HEK293 (cell line): ENCODE results near the gene ZNF45.

ENCODE experiments used
- CTCF ChIA-PET: fragments of 350-600 bp; formaldehyde crosslinking; extraction: SDS; loops from one replicate; lab custom pipeline; 2021; ENCODE audit warnings: antibody characterized with exemption; lab: Yijun Ruan, JAX
- POLR2A ChIA-PET: fragments of 300-600 bp; formaldehyde crosslinking; extraction: SDS; loops from one replicate; lab custom pipeline; 2020; ENCODE audit warnings: antibody characterized with exemption, inconsistent platforms; lab: Yijun Ruan, JAX
- H3K27ac ChIP-seq: fragments of 200-500 bp; sonication (Bioruptor generic); 2 replicates; pipeline ENCODE4 v1.5.1; 2014; ENCODE audit warnings: low read depth, low read length, control low read depth, inconsistent platforms; ENCODE audit errors: extremely low read depth
- H3K36me3 ChIP-seq, 2 experiments: fragments of 200-500 bp in 1 of 2; sonication (Bioruptor generic) in 1 of 2; 1 replicate in 1 of 2; 2 replicates in 1 of 2; pipeline ENCODE4 v1.5.1; 2014 to 2017; ENCODE audit warnings: inconsistent platforms in 2 of 2, low read length in 2 of 2; ENCODE audit not compliant: control insufficient read depth in 2 of 2, insufficient read depth in 1 of 2
- H3K4me1 ChIP-seq: fragments of 200-500 bp; sonication (Bioruptor generic); 2 replicates; pipeline ENCODE4 v1.5.1; 2014; ENCODE audit warnings: mild to moderate bottlenecking, low read length, inconsistent platforms; ENCODE audit not compliant: control insufficient read depth, insufficient read depth
- H3K4me3 ChIP-seq: 2 replicates; pipeline ENCODE4 v1.5.1; 2011; ENCODE audit warnings: low read depth, mild to moderate bottlenecking, control low read depth, low read length, moderate library complexity
- H3K9me3 ChIP-seq: fragments of 200-500 bp; sonication (Bioruptor generic); 2 replicates; pipeline ENCODE4 v1.5.1; 2014; ENCODE audit warnings: low read depth, low read length, inconsistent platforms; ENCODE audit not compliant: control insufficient read depth, insufficient read depth
- EGR2 ChIP-seq: fragments of 450-650 bp; formaldehyde crosslinking; IDR thresholded peaks from 2 replicates; pipeline ENCODE4 v1.5.1; 2016; ENCODE audit warnings: low read depth, missing biosample characterization, missing genetic modification characterization
- GFI1B ChIP-seq: fragments of 450-650 bp; formaldehyde crosslinking; IDR thresholded peaks from 2 replicates; pipeline ENCODE4 v1.5.1; 2016; ENCODE audit warnings: missing biosample characterization, missing genetic modification characterization
- GLIS1 ChIP-seq: fragments of 450-650 bp; formaldehyde crosslinking; IDR thresholded peaks from 2 replicates; pipeline ENCODE4 v1.5.1; 2016; ENCODE audit warnings: missing biosample characterization, missing genetic modification characterization
- IKZF3 ChIP-seq: fragments of 450-650 bp; IDR thresholded peaks from 2 replicates; pipeline ENCODE4 v1.5.0; 2018; ENCODE audit warnings: missing biosample characterization, mild to moderate bottlenecking, missing genetic modification characterization, moderate library complexity
- MYNN ChIP-seq: fragments of 450-650 bp; formaldehyde crosslinking; IDR thresholded peaks from 2 replicates; pipeline ENCODE4 v1.5.1; 2016; ENCODE audit warnings: missing biosample characterization, missing genetic modification characterization, borderline replicate concordance
- OVOL3 ChIP-seq: fragments of 450-650 bp; formaldehyde crosslinking; IDR thresholded peaks from 2 replicates; pipeline ENCODE4 v1.5.1; 2016; ENCODE audit warnings: missing biosample characterization, missing genetic modification characterization
- PRDM1 ChIP-seq: fragments of 450-650 bp; formaldehyde crosslinking; IDR thresholded peaks from 2 replicates; pipeline ENCODE4; 2016; ENCODE audit warnings: missing biosample characterization, missing genetic modification characterization
- RBAK ChIP-seq: fragments of 450-650 bp; formaldehyde crosslinking; IDR thresholded peaks from 2 replicates; pipeline ENCODE4 v1.5.1; 2016; ENCODE audit warnings: missing biosample characterization, missing genetic modification characterization
- ZBTB20 ChIP-seq: fragments of 450-650 bp; formaldehyde crosslinking; IDR thresholded peaks from 2 replicates; pipeline ENCODE4 v1.5.1; 2016; ENCODE audit warnings: missing biosample characterization, missing genetic modification characterization
- ZBTB26 ChIP-seq: fragments of 450-650 bp; formaldehyde crosslinking; optimal IDR thresholded peaks from 2 replicates; pipeline ENCODE3; 2016; ENCODE audit warnings: missing biosample characterization, mild to moderate bottlenecking, missing genetic modification characterization
- ZFHX2 ChIP-seq: fragments of 450-650 bp; formaldehyde crosslinking; conservative IDR thresholded peaks from 2 replicates; pipeline ENCODE4 v1.5.1; 2016; ENCODE audit warnings: missing biosample characterization, missing genetic modification characterization
- ZNF10 ChIP-seq: fragments of 450-650 bp; formaldehyde crosslinking; IDR thresholded peaks from 2 replicates; pipeline ENCODE4 v1.5.1; 2017; ENCODE audit warnings: missing biosample characterization, missing genetic modification characterization
- ZNF114 ChIP-seq: fragments of 450-650 bp; formaldehyde crosslinking; IDR thresholded peaks from 2 replicates; pipeline ENCODE4 v1.5.0; 2017; ENCODE audit warnings: missing biosample characterization, missing genetic modification characterization
- ZNF138 ChIP-seq: fragments of 450-650 bp; formaldehyde crosslinking; IDR thresholded peaks from 2 replicates; pipeline ENCODE4 v1.5.1; 2016; ENCODE audit warnings: missing biosample characterization, missing genetic modification characterization, borderline replicate concordance
- ZNF146 ChIP-seq: fragments of 450-650 bp; formaldehyde crosslinking; IDR thresholded peaks from 2 replicates; pipeline ENCODE4 v1.5.1; 2016; ENCODE audit warnings: missing biosample characterization, missing genetic modification characterization
- ZNF155 ChIP-seq: fragments of 450-650 bp; formaldehyde crosslinking; IDR thresholded peaks from 2 replicates; pipeline ENCODE4 v1.5.1; 2016; ENCODE audit warnings: missing biosample characterization, missing genetic modification characterization
- ZNF175 ChIP-seq: fragments of 450-650 bp; formaldehyde crosslinking; IDR thresholded peaks from 2 replicates; pipeline ENCODE4 v1.5.1; 2016; ENCODE audit warnings: missing biosample characterization, missing genetic modification characterization
- ZNF184 ChIP-seq: fragments of 450-650 bp; IDR thresholded peaks from 2 replicates; pipeline ENCODE4 v1.5.1; 2018; ENCODE audit warnings: missing biosample characterization, mild to moderate bottlenecking, missing genetic modification characterization
- ZNF2 ChIP-seq: fragments of 450-650 bp; formaldehyde crosslinking; IDR thresholded peaks from 2 replicates; pipeline ENCODE4 v1.5.1; 2016; ENCODE audit warnings: missing biosample characterization, missing genetic modification characterization
- ZNF214 ChIP-seq: fragments of 450-650 bp; formaldehyde crosslinking; IDR thresholded peaks from 2 replicates; pipeline ENCODE4 v1.5.1; 2017; ENCODE audit warnings: missing biosample characterization, mild to moderate bottlenecking, missing genetic modification characterization, borderline replicate concordance
- ZNF223 ChIP-seq: fragments of 450-650 bp; formaldehyde crosslinking; IDR thresholded peaks from 2 replicates; pipeline ENCODE4 v1.5.1; 2016; ENCODE audit warnings: missing biosample characterization, missing genetic modification characterization
- ZNF274 ChIP-seq, 2 experiments: fragments of 200-500 bp in 1 of 2; fragments of 450-650 bp in 1 of 2; sonication (Bioruptor generic) in 1 of 2; formaldehyde crosslinking in 1 of 2; IDR thresholded peaks; 2 replicates each; pipeline versions ENCODE4 v1.5.1 to v1.6.1; 2014 to 2016; ENCODE audit warnings: borderline replicate concordance in 1 of 2, inconsistent platforms in 1 of 2, low read length in 1 of 2, missing biosample characterization in 1 of 2, missing genetic modification characterization in 1 of 2
- ZNF366 ChIP-seq: fragments of 450-650 bp; formaldehyde crosslinking; conservative IDR thresholded peaks from 2 replicates; pipeline ENCODE4 v1.5.1; 2016; ENCODE audit warnings: missing biosample characterization, missing genetic modification characterization
- ZNF501 ChIP-seq: fragments of 450-650 bp; formaldehyde crosslinking; IDR thresholded peaks from 2 replicates; pipeline ENCODE4 v1.5.1; 2016; ENCODE audit warnings: missing biosample characterization, missing genetic modification characterization
- ZNF571 ChIP-seq: fragments of 450-650 bp; formaldehyde crosslinking; IDR thresholded peaks from 2 replicates; pipeline ENCODE4 v1.5.0; 2017; ENCODE audit warnings: missing biosample characterization, missing genetic modification characterization
- ZNF580 ChIP-seq: fragments of 450-650 bp; formaldehyde crosslinking; IDR thresholded peaks from 2 replicates; pipeline ENCODE4 v1.5.1; 2016; ENCODE audit warnings: missing biosample characterization, missing genetic modification characterization
- ZNF600 ChIP-seq: fragments of 450-650 bp; formaldehyde crosslinking; IDR thresholded peaks from 2 replicates; pipeline ENCODE4 v1.5.1; 2016; ENCODE audit warnings: missing biosample characterization, missing genetic modification characterization
- ZNF639 ChIP-seq: fragments of 450-650 bp; formaldehyde crosslinking; IDR thresholded peaks from 2 replicates; pipeline ENCODE4 v1.5.1; 2016; ENCODE audit warnings: missing biosample characterization, missing genetic modification characterization
- ZNF645 ChIP-seq: fragments of 450-650 bp; formaldehyde crosslinking; IDR thresholded peaks from 2 replicates; pipeline ENCODE4; 2016; ENCODE audit warnings: missing biosample characterization, missing genetic modification characterization
- ZNF777 ChIP-seq: fragments of 450-650 bp; formaldehyde crosslinking; IDR thresholded peaks from 2 replicates; pipeline ENCODE4 v1.5.1; 2017; ENCODE audit warnings: missing biosample characterization, missing genetic modification characterization, borderline replicate concordance
- ZSCAN5A ChIP-seq: fragments of 450-650 bp; formaldehyde crosslinking; IDR thresholded peaks from 2 replicates; pipeline ENCODE4 v1.5.1; 2016; ENCODE audit warnings: missing biosample characterization, missing genetic modification characterization

ZNF45 gene

GRCh38 chr19:43984687-43985000 lies 49.6 kb upstream of the ZNF45 start:
- Histone ChIP-seq H3K27ac (peak overlapping the region; percentile 78; the same call in 1 of the 2 replicates), H3K9me3 (peaks cover 25% of the 10 kb centered on the region), H3K4me1 (peaks cover 15% of the 10 kb centered on the region), H3K4me3 (peak overlapping the region; percentile 74), H3K36me3 (peaks cover 19 to 49% of the 10 kb centered on the region in 2 experiments)
- ChIA-PET CTCF (no interaction called here), POLR2A (interaction anchor here (0.8 to 1.5 kb wide), 3 partner anchors 17 to 223 kb away, joined by 3 to 8 read pairs (median 6); partner anchors contain the start of gene ZNF45)
- TF ChIP-seq IKZF3 (tag by site-specific recombination) (peak; percentile 64), ZNF175 (no peak), ZNF155 (tag by site-specific recombination) (no peak), ZNF214 (tag by site-specific recombination) (0 out of 2 replicates have a peak, but pooled peaks have one; percentile 0), ZNF600 (tag by site-specific recombination) (no peak), ZNF114 (tag by site-specific recombination) (no peak), OVOL3 (tag by site-specific recombination) (no peak), ZBTB26 (tag by site-specific recombination) (no peak), ZNF10 (tag by site-specific recombination) (no peak), PRDM1 (tag by site-specific recombination) (0 out of 2 replicates have a peak, but pooled peaks have one; percentile 32), ZNF501 (no peak), ZBTB20 (tag by site-specific recombination) (peak; percentile 44; the same call in 1 of the 2 replicates), ZNF639 (tag by site-specific recombination) (no peak), ZNF184 (0 out of 2 replicates have a peak, but pooled peaks have one; percentile 36), ZNF366 (tag by site-specific recombination) (0 out of 2 replicates have a peak, but pooled peaks have one; percentile 25), ZNF146 (tag by site-specific recombination) (no peak), ZNF138 (tag by site-specific recombination) (no peak), MYNN (tag by site-specific recombination) (no peak), EGR2 (tag by site-specific recombination) (peak; percentile 42), ZNF580 (tag by site-specific recombination) (no peak), ZNF2 (no peak), ZFHX2 (tag by site-specific recombination) (peak; percentile 43)

- ChIA-PET CTCF (no interaction called here), POLR2A (interaction anchor here (0.8 to 1.5 kb wide), 4 partner anchors 17 to 223 kb away, joined by 3 to 8 read pairs (median 4); partner anchors contain the start of gene ZNF45)
- Histone ChIP-seq H3K36me3 (peaks cover 13 to 44% of the 10 kb centered on the region in 2 experiments), H3K4me1 (peaks cover 15% of the 10 kb centered on the region), H3K9me3 (peaks cover 27% of the 10 kb centered on the region), H3K4me3 (peak within 1 kb of the TSS; percentile 74), H3K27ac (peak within 1 kb of the TSS; percentile 78)
- TF ChIP-seq ZNF274 (IDR thresholded peaks at IDR 0.05; ENCODE audit: low read length) (no peak), ZNF274 (tag by site-specific recombination; IDR thresholded peaks at IDR 0.05; ENCODE audit: borderline replicate concordance) (no peak), GFI1B (tag by site-specific recombination) (no peak; the same call in 1 of the 2 replicates), ZNF645 (tag by site-specific recombination) (no peak), ZSCAN5A (tag by site-specific recombination) (no peak), RBAK (no peak), GLIS1 (peak; percentile 96), ZNF777 (peak; percentile 100), OVOL3 (tag by site-specific recombination) (no peak), ZNF223 (peak; percentile 98), ZNF571 (tag by site-specific recombination) (no peak)
Observed at GRCh38 chr19:43983912-43984686, 49.0 kb upstream of the ZNF45 start, which contains the start of gene ZNF155. Gene ZNF155, plus strand, starts transcription at chr19:43984188. Its CDS starts 4,356 bp downstream, at chr19:43988544.
